ENCODE data around the gene TMPRSS3.

DNA sequence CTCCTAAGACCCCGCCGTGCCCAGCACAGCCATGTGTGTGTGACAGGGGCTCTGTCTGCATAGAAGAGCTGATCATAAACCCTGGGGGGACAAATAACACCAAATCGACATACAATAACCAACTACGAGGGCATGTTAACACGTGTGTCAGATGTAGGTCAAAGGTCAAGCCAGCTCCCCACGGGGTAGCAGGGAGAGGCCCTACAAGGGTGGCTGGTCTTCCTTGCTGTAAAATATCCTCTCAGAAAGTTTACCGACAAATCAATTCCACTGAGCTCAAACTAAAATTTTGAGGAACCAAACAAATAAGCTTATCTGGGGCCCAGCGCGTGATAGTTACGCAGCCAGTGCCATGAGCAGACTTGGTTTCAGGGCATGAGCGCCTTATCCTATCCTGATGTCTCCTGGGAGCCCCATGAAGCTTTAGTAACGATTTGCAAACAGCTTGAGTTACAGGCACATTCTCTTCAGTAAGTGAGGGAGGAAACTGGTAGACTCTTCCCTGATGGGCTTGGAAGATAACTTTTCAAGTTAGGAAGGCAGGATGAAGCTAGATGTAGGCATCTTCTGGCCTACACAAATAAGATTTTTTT is 2.7 kb upstream of the TMPRSS3 start:
- TF ChIP-seq, protein P1, sequence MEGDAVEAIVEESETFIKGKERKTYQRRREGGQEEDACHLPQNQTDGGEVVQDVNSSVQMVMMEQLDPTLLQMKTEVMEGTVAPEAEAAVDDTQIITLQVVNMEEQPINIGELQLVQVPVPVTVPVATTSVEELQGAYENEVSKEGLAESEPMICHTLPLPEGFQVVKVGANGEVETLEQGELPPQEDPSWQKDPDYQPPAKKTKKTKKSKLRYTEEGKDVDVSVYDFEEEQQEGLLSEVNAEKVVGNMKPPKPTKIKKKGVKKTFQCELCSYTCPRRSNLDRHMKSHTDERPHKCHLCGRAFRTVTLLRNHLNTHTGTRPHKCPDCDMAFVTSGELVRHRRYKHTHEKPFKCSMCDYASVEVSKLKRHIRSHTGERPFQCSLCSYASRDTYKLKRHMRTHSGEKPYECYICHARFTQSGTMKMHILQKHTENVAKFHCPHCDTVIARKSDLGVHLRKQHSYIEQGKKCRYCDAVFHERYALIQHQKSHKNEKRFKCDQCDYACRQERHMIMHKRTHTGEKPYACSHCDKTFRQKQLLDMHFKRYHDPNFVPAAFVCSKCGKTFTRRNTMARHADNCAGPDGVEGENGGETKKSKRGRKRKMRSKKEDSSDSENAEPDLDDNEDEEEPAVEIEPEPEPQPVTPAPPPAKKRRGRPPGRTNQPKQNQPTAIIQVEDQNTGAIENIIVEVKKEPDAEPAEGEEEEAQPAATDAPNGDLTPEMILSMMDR (IDR thresholded peaks at IDR 0.05), result no peak
- no peak for TF ChIP-seq POLR2A (IDR thresholded peaks at IDR 0.05)
